HG03196 (cell line): Measurements from ENCODE around the gene MMP14.
"Not testable (repeated sequence)": the region's sequence is repeated elsewhere in the genome, so short reads cannot be mapped to it uniquely, and the experiment has no call there.

ENCODE experiments used
- ATAC-seq: cut with Tn5 transposase; IDR thresholded peaks from one replicate; pipeline ENCODE4 v1.9.1; 2021; ENCODE audit not compliant: unreplicated experiment

MMP14 gene

GRCh38 chr14:22814373-22814772, 22.0 kb upstream of the MMP14 start:
- ATAC-seq = no peak

- no peak for ATAC-seq
Measured at GRCh38 chr14:22814941-22815713, 21.3 kb upstream of the MMP14 start, which contains the start of gene SLC7A7. Gene SLC7A7, minus strand, starts transcription at chr14:22815435. Its CDS starts 2,037 bp downstream, at chr14:22813398.

DNA sequence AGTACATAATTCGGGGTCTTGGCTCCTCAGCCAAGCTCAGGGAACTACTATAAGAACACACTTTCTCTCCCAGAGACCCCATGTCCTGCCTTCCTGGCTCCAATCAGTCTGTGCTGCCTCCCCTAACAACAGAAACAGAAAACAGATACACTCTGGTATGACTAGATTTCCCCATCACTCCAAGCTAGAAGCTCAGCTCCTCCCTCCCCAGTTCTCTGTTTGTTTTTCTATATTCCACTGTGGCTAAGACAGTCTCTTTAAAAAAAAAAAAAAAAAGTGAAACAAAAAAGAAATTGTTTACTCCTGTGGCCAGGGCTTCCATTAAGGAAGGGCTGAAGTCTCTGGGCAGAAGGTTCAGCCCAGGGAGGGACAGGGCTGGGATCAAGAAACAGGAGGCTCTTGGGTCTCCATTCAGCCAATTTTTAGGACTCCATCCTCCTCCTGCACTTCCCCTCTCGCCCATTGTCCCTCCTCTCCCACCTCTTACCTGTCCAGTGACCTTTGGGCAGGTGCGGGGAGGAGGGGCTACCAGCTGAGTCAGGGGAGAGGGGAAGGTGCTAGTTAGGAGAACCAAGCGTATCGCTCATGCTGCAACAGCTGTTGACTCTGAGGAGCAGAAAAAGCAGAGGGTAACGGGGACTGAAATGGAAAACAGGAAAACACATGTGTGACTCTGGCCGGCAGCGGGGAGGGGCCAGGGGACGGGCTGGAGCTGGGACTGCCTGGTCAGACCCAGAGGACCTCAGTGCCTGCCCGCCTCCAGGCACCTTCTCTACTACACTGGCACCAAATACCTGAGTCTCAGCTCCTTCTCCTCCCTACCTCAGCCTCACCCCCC, 17.0 kb upstream of the MMP14 start:
- ATAC-seq = peak; percentile 33

DNA sequence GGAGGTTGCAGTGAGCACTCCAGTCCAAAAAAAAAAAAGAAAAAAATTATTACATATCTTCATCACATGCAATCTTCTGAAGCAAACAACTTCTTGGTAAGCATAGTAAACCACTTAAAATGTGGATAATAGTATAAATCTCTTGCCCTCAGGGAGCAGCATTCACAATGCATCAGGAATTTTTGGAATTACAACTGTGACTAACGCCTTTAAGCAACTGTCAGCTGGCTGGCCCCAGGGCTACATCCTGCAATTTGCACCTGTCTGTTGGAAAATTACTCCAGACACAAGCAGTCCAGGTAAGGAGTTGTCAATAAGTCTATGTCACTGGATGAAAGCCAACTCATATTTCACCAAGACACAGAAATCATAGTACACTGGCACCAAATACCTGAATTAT, 15.7 kb upstream of the MMP14 start:
- ATAC-seq = no peak

GRCh38 chr14:22821193-22822015, 15.0 kb upstream of the MMP14 start:
- no peak for ATAC-seq

DNA sequence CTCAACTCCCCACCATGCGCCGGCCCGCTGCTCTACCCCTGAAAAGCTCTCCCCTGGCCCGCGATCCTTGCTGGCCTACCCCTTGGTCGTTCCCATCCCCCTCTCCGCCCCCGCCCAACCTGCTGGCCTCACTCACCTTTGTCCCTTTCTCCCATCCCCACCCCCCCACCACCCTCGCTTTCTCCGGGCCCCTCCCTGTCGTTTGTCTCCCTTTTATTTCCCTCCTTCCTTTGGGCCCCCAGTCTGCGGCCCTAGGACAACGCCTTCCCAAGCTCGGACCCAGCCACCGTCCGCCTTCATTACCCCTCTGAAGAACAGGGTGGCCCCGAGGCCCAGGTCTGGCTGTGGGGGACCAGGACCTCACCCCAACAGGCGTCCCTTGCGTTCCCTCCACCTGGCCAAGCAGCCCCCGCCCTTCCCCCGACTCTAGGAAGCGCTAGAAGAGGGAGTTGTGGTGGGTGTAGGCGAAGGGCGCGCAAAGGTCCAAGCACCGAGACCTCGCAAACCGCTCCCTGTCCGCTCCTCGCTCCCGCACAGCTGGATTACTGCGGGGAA, 14.3 kb upstream of the MMP14 start:
- ATAC-seq = no peak

- peak; percentile 45 for ATAC-seq
Measured at GRCh38 chr14:22822571-22823098, 13.8 kb upstream of the MMP14 start.

GRCh38 chr14:22824711-22825359, 11.6 kb upstream of the MMP14 start:
- no peak for ATAC-seq

DNA sequence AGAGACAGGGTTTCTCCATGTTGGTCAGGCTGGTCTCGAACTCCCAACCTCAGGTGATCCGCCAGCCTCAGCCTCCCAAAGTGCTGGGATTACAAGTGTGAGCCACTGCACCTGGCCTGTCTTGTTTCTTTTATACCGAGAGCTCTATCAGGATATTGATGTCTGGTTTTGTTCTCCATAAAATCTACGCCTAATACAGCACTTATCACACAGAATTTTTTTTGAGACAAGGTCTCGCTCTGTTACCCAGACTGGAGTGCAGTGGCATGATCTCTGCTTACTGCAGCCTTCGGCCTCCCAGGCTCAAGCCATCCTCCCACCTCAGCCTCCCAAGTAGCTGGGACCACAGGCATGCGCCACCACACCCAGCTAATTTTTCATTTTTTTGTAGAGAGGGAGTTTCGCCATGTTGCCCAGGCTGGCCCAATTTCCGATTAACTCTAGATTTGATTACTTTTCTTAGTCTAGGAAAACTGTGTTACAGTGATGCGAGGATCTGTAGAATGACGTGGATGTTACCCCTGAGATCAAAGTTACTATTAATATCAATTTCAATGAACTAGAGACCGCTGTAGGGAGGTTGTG, 7.2 kb upstream of the MMP14 start:
- not testable (repeated sequence) for ATAC-seq

- peak; percentile 79 for ATAC-seq
Measured at GRCh38 chr14:22829661-22830442, 6.5 kb upstream of the MMP14 start, which contains the start of gene MRPL52. Gene MRPL52, plus strand, starts transcription at chr14:22829887. Its CDS starts 26 bp downstream, at chr14:22829913.

- peak; percentile 13 for ATAC-seq
Measured at GRCh38 chr14:22830443-22831010, 5.9 kb upstream of the MMP14 start.

DNA sequence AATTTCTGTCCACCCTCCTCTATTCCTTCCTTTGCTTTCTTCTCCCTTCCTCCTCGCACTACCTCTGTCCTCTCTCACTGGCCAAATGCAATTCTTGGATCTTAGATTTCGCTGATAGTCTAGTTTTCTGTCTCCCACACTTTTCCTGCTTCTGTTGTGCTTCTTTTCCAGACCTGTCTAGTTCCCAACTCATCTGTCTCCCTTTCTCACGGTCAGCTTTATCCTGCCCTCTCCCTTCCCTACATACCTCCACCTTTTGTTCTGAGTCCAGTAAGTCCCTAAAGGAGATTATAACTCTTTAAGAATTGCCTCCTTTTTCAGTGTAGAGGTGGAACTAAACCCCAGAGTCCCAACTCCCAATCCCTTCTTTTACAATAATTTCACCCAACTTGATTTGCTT, 880 bp upstream of the MMP14 start:
- ATAC-seq = no peak

DNA sequence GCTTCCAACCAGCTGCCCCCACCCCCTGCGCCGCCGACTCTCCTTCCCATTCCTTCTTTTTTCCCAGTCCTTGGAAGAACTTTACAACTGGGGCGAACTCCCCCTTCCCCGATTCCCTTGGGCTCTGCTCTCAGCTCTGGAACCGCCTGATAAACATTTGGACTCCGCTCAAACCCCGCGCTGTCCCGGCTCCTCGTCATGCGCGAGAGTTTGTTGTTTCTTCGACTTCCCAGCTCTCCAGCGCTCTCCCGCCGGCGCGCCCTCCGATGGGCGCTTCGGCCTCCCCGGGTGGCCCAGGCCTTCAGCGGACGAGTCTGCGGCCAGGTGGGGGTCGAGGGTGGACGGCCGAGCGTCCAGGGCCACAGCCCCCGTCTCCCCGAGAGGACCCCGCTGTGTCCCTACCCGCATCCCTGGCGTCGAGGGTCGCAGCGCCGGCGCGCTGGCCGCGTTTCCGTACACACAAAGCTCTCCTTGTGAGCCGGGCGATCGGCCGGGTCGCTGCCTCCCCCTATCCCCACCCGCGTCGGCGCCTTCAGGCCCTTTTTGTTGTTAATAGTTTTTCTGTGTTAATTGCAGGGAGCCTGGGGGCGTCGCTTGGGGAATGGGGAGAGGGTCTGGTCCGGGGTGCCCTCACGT, 847 bp downstream of the MMP14 start:
- ATAC-seq = no peak

- ATAC-seq = no peak
Measured at GRCh38 chr14:22837750-22838538, 1.6 kb downstream of the MMP14 start.

DNA sequence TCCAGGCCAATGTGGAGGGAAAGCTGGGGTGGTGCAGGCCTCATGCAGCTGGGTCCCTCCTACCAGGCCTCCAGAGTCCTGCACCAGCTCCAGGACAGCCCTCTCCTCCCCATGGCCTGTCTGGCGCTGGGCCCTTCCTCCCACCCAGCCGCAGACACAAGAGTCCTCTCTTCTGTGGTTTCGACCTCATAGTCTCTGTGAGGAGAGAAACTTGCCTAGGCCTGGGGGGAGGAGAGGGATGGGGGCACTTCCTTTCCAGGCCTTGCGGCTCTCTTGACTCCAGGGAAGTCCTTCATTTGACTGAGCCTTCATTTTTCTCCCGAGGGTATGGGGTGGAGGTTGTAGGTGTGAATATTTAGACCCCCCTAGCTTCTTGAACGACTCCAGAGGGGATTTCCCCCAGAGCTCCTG, 2.3 kb downstream of the MMP14 start:
- ATAC-seq = no peak

DNA sequence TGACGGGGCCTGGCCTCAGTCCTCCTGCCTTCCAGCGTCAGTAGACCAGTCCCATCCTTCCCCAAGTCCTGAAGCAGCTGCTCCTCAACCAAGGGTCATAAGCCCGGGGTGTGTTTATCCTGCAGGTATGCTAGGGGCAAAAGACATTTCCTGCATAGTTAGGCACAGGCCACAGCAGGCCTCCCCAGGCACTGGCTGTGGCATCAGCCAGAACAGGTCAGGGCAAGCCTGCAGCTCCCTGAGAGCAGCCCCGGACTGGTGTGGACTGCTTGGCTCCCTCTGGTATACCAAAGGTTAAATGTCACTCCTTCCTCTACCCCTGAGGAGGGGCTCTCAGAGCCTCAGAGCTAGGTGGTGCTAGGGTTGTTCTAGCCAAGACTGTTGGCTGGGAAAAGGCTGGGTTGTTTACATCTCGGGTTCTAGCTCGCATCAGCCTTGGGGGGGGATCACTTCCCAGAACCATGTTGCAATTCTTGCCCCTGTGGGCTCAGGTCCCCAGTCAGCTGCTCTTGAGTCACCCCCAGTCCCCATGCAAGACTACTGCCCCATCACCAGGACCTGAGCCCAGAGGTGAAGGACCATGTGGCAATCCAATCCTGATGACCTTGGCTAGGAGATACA, 2.9 kb downstream of the MMP14 start:
- ATAC-seq = no peak

DNA sequence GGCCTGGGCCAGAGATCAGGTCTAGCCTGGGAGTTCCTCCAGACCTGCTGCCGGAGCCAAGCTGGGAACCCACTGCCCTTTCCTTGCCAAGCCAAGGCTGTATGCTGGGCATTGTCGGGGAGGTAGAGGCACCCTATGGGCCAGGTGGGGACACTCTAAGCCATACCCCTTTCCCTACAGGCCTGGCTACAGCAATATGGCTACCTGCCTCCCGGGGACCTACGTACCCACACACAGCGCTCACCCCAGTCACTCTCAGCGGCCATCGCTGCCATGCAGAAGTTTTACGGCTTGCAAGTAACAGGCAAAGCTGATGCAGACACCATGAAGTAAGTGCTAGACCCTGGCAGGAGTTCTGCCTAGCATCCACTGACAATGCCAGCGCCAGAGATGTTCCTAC, 4.9 kb downstream of the MMP14 start:
- no peak for ATAC-seq
